Activated T-helper 2 cell treated with anti-CD3 and anti-CD28 coated beads, Interferon-gamma antibody, Interleukin-2, Interleukin-4, amounts not matched to agents 10 μg/mL and 5 μg/mL and 100 μg/mL, durations not matched to agents 14 hours and 24 hours and 36 hours (primary cell): ENCODE results near the gene SH3GLB1. TPM values are rescaled to one million over a fixed set of nuclear protein-coding genes. Genes with fewer than 3 reads are reported as not detected.

Source experiments
- DNase-seq: peaks from one replicate; pipeline ENCODE4 v3.0.0; 2021; ENCODE audit warnings: low spot score
- H3K27ac Mint-ChIP-seq: one replicate; pipeline ENCODE4 v1.8.0; 2021; ENCODE audit warnings: mixed read lengths
- H3K27me3 Mint-ChIP-seq: one replicate; pipeline ENCODE4 v1.8.0; 2021; ENCODE audit warnings: low read depth, mixed read lengths
- H3K36me3 Mint-ChIP-seq: one replicate; pipeline ENCODE4 v1.8.0; 2021; ENCODE audit warnings: low read depth, mixed read lengths
- H3K4me1 Mint-ChIP-seq: one replicate; pipeline ENCODE4 v1.8.0; 2021; ENCODE audit warnings: low read depth, mixed read lengths
- H3K4me3 Mint-ChIP-seq: one replicate; pipeline ENCODE4 v1.8.0; 2021; ENCODE audit warnings: low read depth, mild to moderate bottlenecking, moderate library complexity, mixed read lengths
- H3K9me3 Mint-ChIP-seq: one replicate; pipeline ENCODE4 v1.8.0; 2021; ENCODE audit warnings: mixed read lengths
- intact Hi-C: fragments of 100-400 bp; cut with micrococcal nuclease; formaldehyde crosslinking; loops from one replicate; pipeline ENCODE4 v1.15.1; 2023
- total RNA-seq: library from RNA; stranded (reverse); gene quantifications from 2 replicates; pipeline ENCODE4 v1.2.3, GENCODE V29; 2022

Gene SH3GLB1
- total RNA-seq, 1 donor from 2014 or later = 60.5 TPM

DNA sequence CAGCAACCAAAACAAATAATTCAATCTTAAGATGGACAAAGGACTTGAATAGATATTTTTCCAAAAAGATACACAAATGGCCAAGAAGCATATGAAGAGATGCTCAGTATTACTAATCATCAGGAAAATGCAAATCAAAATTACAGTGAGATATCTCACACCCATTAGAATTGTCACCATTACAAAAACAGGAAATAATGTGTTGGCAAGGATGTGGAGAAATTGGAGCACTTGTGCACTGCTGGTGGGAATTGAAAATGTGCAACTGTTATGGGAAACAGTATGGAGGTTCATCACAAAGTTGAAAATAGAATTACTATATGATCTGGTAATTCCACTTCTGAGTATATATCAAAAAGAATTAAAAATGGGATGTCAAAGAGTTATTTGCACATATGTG lies 83.2 kb downstream of the SH3GLB1 start:
- Mint-ChIP-seq H3K4me3 (no peak overlapping the region), H3K27ac (no peak overlapping the region), H3K36me3 (no peaks in the 10 kb centered on the region), H3K4me1 (peaks cover 8% of the 10 kb centered on the region), H3K9me3 (no peaks in the 10 kb centered on the region), H3K27me3 (no peaks in the 10 kb centered on the region)
- intact Hi-C loops = no loop called here
- no peak for DNase-seq

DNA sequence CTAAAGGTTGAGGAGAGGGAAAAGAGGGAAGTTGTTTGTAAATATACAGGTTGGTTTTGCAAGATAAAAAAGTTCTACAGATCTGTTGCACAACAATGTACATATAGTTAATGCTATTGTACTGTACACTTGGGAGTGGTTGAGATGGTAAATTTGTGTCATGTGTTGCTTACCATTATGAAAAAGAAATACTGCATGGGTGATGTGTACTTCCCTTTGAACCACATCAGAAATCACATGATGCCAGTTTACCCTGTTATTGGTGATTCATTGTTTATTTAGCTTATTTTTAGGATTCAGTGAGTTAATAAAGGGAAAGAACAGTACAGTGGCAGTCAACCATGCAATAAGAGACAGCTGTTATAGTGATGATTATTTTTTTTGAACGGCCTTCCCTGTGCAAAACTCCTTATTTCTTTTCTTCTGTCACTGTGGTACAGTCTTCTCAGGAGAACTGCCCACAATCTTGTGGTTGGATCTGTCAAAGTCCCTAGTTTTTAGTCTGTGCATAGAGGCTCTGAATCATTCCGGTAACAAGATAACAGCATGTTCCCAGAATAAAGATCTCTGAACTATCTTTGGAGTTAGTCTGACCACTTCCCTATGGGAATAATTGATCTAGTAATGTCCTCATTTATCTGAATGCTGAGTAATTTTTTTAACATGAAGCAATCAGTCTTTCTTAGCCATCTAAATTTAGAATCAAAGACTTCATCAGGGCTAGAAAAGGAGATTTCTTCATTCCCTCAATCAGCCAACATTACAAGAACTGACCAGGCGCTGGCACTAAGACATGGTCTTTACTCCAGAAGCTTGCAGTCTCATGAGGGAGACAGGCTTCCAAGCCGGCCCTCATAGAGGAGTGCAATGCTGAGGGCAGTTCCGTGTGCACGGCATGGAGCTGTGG lies 84.2 kb downstream of the SH3GLB1 start:
- peaks cover 8% of the 10 kb centered on the region for H3K4me1 Mint-ChIP-seq
- no peak overlapping the region for H3K4me3 Mint-ChIP-seq
- H3K36me3 Mint-ChIP-seq = no peaks in the 10 kb centered on the region
- intact Hi-C loops = no loop called here
- H3K27ac Mint-ChIP-seq = no peak overlapping the region
- DNase-seq = no peak
- H3K27me3 Mint-ChIP-seq = no peaks in the 10 kb centered on the region
- H3K9me3 Mint-ChIP-seq = no peaks in the 10 kb centered on the region

DNA sequence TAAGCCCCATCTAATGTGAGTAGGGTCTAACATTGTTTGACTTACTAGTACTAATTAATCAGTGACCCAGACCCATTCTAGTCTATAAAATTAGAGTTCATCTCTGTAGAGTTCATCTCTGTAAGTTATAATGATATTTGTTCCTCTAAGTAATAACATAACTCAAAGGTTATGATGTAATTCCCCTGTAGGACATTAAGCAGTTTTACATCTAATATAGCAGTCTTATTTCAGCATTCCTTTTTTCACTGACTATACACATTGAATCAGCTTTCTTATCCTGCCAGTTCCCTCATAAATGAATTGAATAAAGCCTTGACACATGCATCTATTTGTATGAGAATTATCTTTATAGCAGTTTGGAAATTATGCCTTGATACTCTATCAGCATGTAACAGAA lies 90.9 kb downstream of the SH3GLB1 start:
- H3K27ac Mint-ChIP-seq = no peak overlapping the region
- no peaks in the 10 kb centered on the region for H3K27me3 Mint-ChIP-seq
- no peak for DNase-seq
- intact Hi-C loops = no loop called here
- no peaks in the 10 kb centered on the region for H3K9me3 Mint-ChIP-seq
- no peaks in the 10 kb centered on the region for H3K36me3 Mint-ChIP-seq
- no peak overlapping the region for H3K4me3 Mint-ChIP-seq
- no peaks in the 10 kb centered on the region for H3K4me1 Mint-ChIP-seq

Other genes with a start within 250 kb of the SH3GLB1 start
- not detected in 2 replicates for gene CLCA1, start 235.6 kb upstream of the SH3GLB1 start, total RNA-seq
- not detected in 2 replicates for gene CLCA4, start 157.5 kb upstream of the SH3GLB1 start, total RNA-seq
- gene SELENOF, start 209.6 kb downstream of the SH3GLB1 start, total RNA-seq = 187 and 192 TPM in 2 replicates
- gene HS2ST1, start 210.1 kb downstream of the SH3GLB1 start, total RNA-seq = 28.0 and 29.7 TPM in 2 replicates